ENCODE results near the gene U2SURP. TPM values are rescaled to one million over a fixed set of nuclear protein-coding genes. Genes with fewer than 3 reads are reported as not detected.

Gene U2SURP
- total RNA-seq, 1 donor from 2014 or later, result 106 TPM

- Mint-ChIP-seq H3K9me3 (ENCODE audit: unreplicated experiment) (no peaks in the 10 kb centered on the region), H3K4me3 (ENCODE audit: unreplicated experiment) (no peak overlapping the region), H3K27me3 (ENCODE audit: low read depth, unreplicated experiment) (no peaks in the 10 kb centered on the region), H3K4me1 (ENCODE audit: low read depth, unreplicated experiment) (peaks cover 8% of the 10 kb centered on the region), H3K36me3 (ENCODE audit: low read depth, unreplicated experiment) (no peaks in the 10 kb centered on the region), H3K27ac (ENCODE audit: unreplicated experiment) (no peak overlapping the region)
- FAIRE-seq (no peak), DNase-seq (ENCODE audit: low read depth) (peak; percentile 36)
- H3K36me3 ChIP-seq (ENCODE audit: insufficient read depth, low read length), result no peaks in the 10 kb centered on the region
- no peaks in the 10 kb centered on the region for H4K20me1 ChIP-seq (ENCODE audit: insufficient read depth, low read length)
- H3K27me3 ChIP-seq (ENCODE audit: insufficient read depth, low read length), result no peaks in the 10 kb centered on the region
- TF ChIP-seq EZH2 (IDR thresholded peaks at IDR 0.05; ENCODE audit: insufficient read depth, low read length) (no peak), CTCF (IDR thresholded peaks at IDR 0.05; ENCODE audit: insufficient read depth, low read depth, low read length) (peak; percentile 75)
- no peak overlapping the region for H2AFZ ChIP-seq (ENCODE audit: low read depth, low read length)
- no peak overlapping the region for H3K4me3 ChIP-seq (ENCODE audit: insufficient read depth, low read depth, low read length)
- no peak overlapping the region for H3K4me2 ChIP-seq (ENCODE audit: low read length)
- H3K79me2 ChIP-seq (ENCODE audit: insufficient read depth, low read length), result no peaks in the 10 kb centered on the region
- H3K27ac ChIP-seq (ENCODE audit: low read depth, low read length), result no peak overlapping the region
- H3K9me3 ChIP-seq (ENCODE audit: insufficient read depth, low read depth, low read length), result no peaks in the 10 kb centered on the region
- H3K4me1 ChIP-seq (ENCODE audit: insufficient read depth, low read length), result peaks cover 3% of the 10 kb centered on the region
- no peak overlapping the region for H3K9ac ChIP-seq (ENCODE audit: low read length)
These were observed 7.4 kb upstream of the U2SURP start for GRCh38 chr3:142993958-142994442.

- Histone ChIP-seq H4K20me1 (ENCODE audit: insufficient read depth, low read length) (no peaks in the 10 kb centered on the region), H3K36me3 (ENCODE audit: insufficient read depth, low read length) (no peaks in the 10 kb centered on the region), H3K4me2 (ENCODE audit: low read length) (no peak overlapping the region), H3K27me3 (ENCODE audit: insufficient read depth, low read length) (no peaks in the 10 kb centered on the region), H3K4me1 (ENCODE audit: insufficient read depth, low read length) (peaks cover 11% of the 10 kb centered on the region), H3K9ac (ENCODE audit: low read length) (no peak overlapping the region), H3K27ac (ENCODE audit: low read depth, low read length) (no peak overlapping the region), H2AFZ (ENCODE audit: low read depth, low read length) (no peak overlapping the region), H3K79me2 (ENCODE audit: insufficient read depth, low read length) (peaks cover 13% of the 10 kb centered on the region), H3K4me3 (ENCODE audit: insufficient read depth, low read depth, low read length) (no peak overlapping the region), H3K9me3 (ENCODE audit: insufficient read depth, low read depth, low read length) (no peaks in the 10 kb centered on the region)
- peak overlapping the region; percentile 4 for H3K27ac Mint-ChIP-seq (ENCODE audit: unreplicated experiment)
- DNase-seq (ENCODE audit: low read depth), result peak; percentile 27
- no peak for FAIRE-seq
- H3K27me3 Mint-ChIP-seq (ENCODE audit: low read depth, unreplicated experiment), result no peaks in the 10 kb centered on the region
- peaks cover 17% of the 10 kb centered on the region for H3K4me1 Mint-ChIP-seq (ENCODE audit: low read depth, unreplicated experiment)
- TF ChIP-seq EZH2 (IDR thresholded peaks at IDR 0.05; ENCODE audit: insufficient read depth, low read length), result no peak
- H3K9me3 Mint-ChIP-seq (ENCODE audit: unreplicated experiment), result no peaks in the 10 kb centered on the region
- no peak overlapping the region for H3K4me3 Mint-ChIP-seq (ENCODE audit: unreplicated experiment)
- H3K36me3 Mint-ChIP-seq (ENCODE audit: low read depth, unreplicated experiment), result no peaks in the 10 kb centered on the region
These were observed 4.0 kb upstream of the U2SURP start for GRCh38 chr3:142997330-142997729.

- peaks cover 24% of the 10 kb centered on the region for H3K79me2 ChIP-seq (ENCODE audit: insufficient read depth, low read length)
- Mint-ChIP-seq H3K4me1 (ENCODE audit: low read depth, unreplicated experiment) (peaks cover 20% of the 10 kb centered on the region), H3K36me3 (ENCODE audit: low read depth, unreplicated experiment) (no peaks in the 10 kb centered on the region), H3K4me3 (ENCODE audit: unreplicated experiment) (no peak overlapping the region), H3K9me3 (ENCODE audit: unreplicated experiment) (no peaks in the 10 kb centered on the region), H3K27ac (ENCODE audit: unreplicated experiment) (no peak overlapping the region), H3K27me3 (ENCODE audit: low read depth, unreplicated experiment) (no peaks in the 10 kb centered on the region)
- no peak overlapping the region for H3K27ac ChIP-seq (ENCODE audit: low read depth, low read length)
- FAIRE-seq (no peak), DNase-seq (ENCODE audit: low read depth) (peak; percentile 60)
- H3K4me1 ChIP-seq (ENCODE audit: insufficient read depth, low read length), result peaks cover 11% of the 10 kb centered on the region
- H3K4me3 ChIP-seq (ENCODE audit: insufficient read depth, low read depth, low read length), result no peak overlapping the region
- no peaks in the 10 kb centered on the region for H3K27me3 ChIP-seq (ENCODE audit: insufficient read depth, low read length)
- no peak overlapping the region for H2AFZ ChIP-seq (ENCODE audit: low read depth, low read length)
- TF ChIP-seq EZH2 (IDR thresholded peaks at IDR 0.05; ENCODE audit: insufficient read depth, low read length) (no peak), CTCF (IDR thresholded peaks at IDR 0.05; ENCODE audit: insufficient read depth, low read depth, low read length) (no peak)
- H3K9me3 ChIP-seq (ENCODE audit: insufficient read depth, low read depth, low read length), result no peaks in the 10 kb centered on the region
- no peaks in the 10 kb centered on the region for H3K36me3 ChIP-seq (ENCODE audit: insufficient read depth, low read length)
- no peaks in the 10 kb centered on the region for H4K20me1 ChIP-seq (ENCODE audit: insufficient read depth, low read length)
- no peak overlapping the region for H3K9ac ChIP-seq (ENCODE audit: low read length)
- no peak overlapping the region for H3K4me2 ChIP-seq (ENCODE audit: low read length)
These were observed 2.9 kb upstream of the U2SURP start for GRCh38 chr3:142998439-142998838.

Measured in astrocyte (in vitro differentiated cells and primary cell).